Stomach (tissue), 4 donors: ENCODE data around the gene EGFR.

Experiments used
- CTCF ChIP-seq, 7 experiments: fragments of 450-650 bp in 4 of 7; fragments of 200-600 bp in 3 of 7; sonication (generic) in 3 of 7; IDR thresholded peaks; one replicate each; pipeline ENCODE4 v1.5.1; 2016 to 2019; ENCODE audit warnings: antibody characterized with exemption in 7 of 7, control low read depth in 2 of 7, mild to moderate bottlenecking in 1 of 7
- POLR2A ChIP-seq, 4 donors: fragments of 450-650 bp; IDR thresholded peaks; one replicate each; pipeline ENCODE4 v1.6.1; 2016; ENCODE audit warnings: antibody characterized with exemption in 4 of 4, control low read depth in 2 of 4, mild to moderate bottlenecking in 1 of 4, moderate library complexity in 1 of 4
- POLR2AphosphoS5 ChIP-seq, 3 donors: sonication (generic); formaldehyde crosslinking; IDR thresholded peaks; one replicate each; pipeline ENCODE4 v1.6.1; 2016; ENCODE audit warnings: antibody characterized with exemption in 3 of 3

- TF ChIP-seq CTCF (IDR thresholded peaks at IDR 0.05) (no peak), POLR2A (IDR thresholded peaks at IDR 0.05) (no peak), POLR2AphosphoS5 (IDR thresholded peaks at IDR 0.05) (no peak)
Measured at GRCh38 chr7:55192723-55193122, 173.9 kb downstream of the EGFR start.
